ENCODE results near the gene OR52E5. TPM values are rescaled to one million over a fixed set of nuclear protein-coding genes. Genes with fewer than 3 reads are reported as not detected.

OR52E5 gene
- total RNA-seq, 1 experiment from 2014 or later, result not detected

GRCh38 chr11:5937868-5938602 is 45.0 kb downstream of the OR52E5 start:
- Histone ChIP-seq H3K27me3 (replicated peaks; ENCODE audit: insufficient read depth, low read depth, low read length, poor library complexity) (peaks cover 10% of the 10 kb centered on the region), H3K27ac (ENCODE audit: low read depth, low read length, poor library complexity, severe bottlenecking) (no peak overlapping the region), H3K36me3 (ENCODE audit: insufficient read depth, low read length, poor library complexity, severe bottlenecking) (no peaks in the 10 kb centered on the region), H3K4me1 (ENCODE audit: insufficient read depth, low read length, poor library complexity, severe bottlenecking) (no peaks in the 10 kb centered on the region), H3K9me3 (ENCODE audit: low read depth, low read length, poor library complexity, severe bottlenecking) (no peaks in the 10 kb centered on the region), H3K4me3 (ENCODE audit: low read depth, low read length, poor library complexity, severe bottlenecking) (no peak overlapping the region)
- no TSS peak for BruUV-seq (replicated peaks)
- DNase-seq (ENCODE audit: low spot score), result no peak
- CTCF ChIA-PET, result no interaction called here
- intact Hi-C loops (cut with micrococcal nuclease; ENCODE audit: unreplicated experiment), result no loop called here
- POLR2A ChIA-PET (ENCODE audit: low non-redundant PET), result no interaction called here
- TF ChIP-seq CTCF (conservative IDR thresholded peaks at IDR 0.05; ENCODE audit: low read depth, low read length), result no peak
- no peak for TF ChIP-seq EZH2 (IDR thresholded peaks at IDR 0.05; ENCODE audit: borderline replicate concordance, low read depth, low read length, poor library complexity, severe bottlenecking)

- DNase-seq (ENCODE audit: low spot score), result no peak
- no TSS peak for BruUV-seq (replicated peaks)
- H3K27me3 ChIP-seq (replicated peaks; ENCODE audit: insufficient read depth, low read depth, low read length, poor library complexity), result peaks cover 10% of the 10 kb centered on the region
- intact Hi-C loops (cut with micrococcal nuclease; ENCODE audit: unreplicated experiment), result no loop called here
- no peak for TF ChIP-seq EZH2 (IDR thresholded peaks at IDR 0.05; ENCODE audit: borderline replicate concordance, low read depth, low read length, poor library complexity, severe bottlenecking)
- no peak for TF ChIP-seq CTCF (conservative IDR thresholded peaks at IDR 0.05; ENCODE audit: low read depth, low read length)
- ChIA-PET POLR2A (ENCODE audit: low non-redundant PET) (no interaction called here), CTCF (no interaction called here)
- H3K4me1 ChIP-seq (ENCODE audit: insufficient read depth, low read length, poor library complexity, severe bottlenecking), result no peaks in the 10 kb centered on the region
- no peaks in the 10 kb centered on the region for H3K36me3 ChIP-seq (ENCODE audit: insufficient read depth, low read length, poor library complexity, severe bottlenecking)
- H3K4me3 ChIP-seq (ENCODE audit: low read depth, low read length, poor library complexity, severe bottlenecking), result no peak overlapping the region
- no peak overlapping the region for H3K27ac ChIP-seq (ENCODE audit: low read depth, low read length, poor library complexity, severe bottlenecking)
- H3K9me3 ChIP-seq (ENCODE audit: low read depth, low read length, poor library complexity, severe bottlenecking), result no peaks in the 10 kb centered on the region
Measured at GRCh38 chr11:5938603-5938965, 45.6 kb downstream of the OR52E5 start.

- Histone ChIP-seq H3K4me1 (ENCODE audit: insufficient read depth, low read length, poor library complexity, severe bottlenecking) (no peaks in the 10 kb centered on the region), H3K4me3 (ENCODE audit: low read depth, low read length, poor library complexity, severe bottlenecking) (no peak overlapping the region), H3K36me3 (ENCODE audit: insufficient read depth, low read length, poor library complexity, severe bottlenecking) (no peaks in the 10 kb centered on the region), H3K27ac (ENCODE audit: low read depth, low read length, poor library complexity, severe bottlenecking) (no peak overlapping the region), H3K27me3 (replicated peaks; ENCODE audit: insufficient read depth, low read depth, low read length, poor library complexity) (peaks cover 15% of the 10 kb centered on the region), H3K9me3 (ENCODE audit: low read depth, low read length, poor library complexity, severe bottlenecking) (no peaks in the 10 kb centered on the region)
- ChIA-PET POLR2A (ENCODE audit: low non-redundant PET) (no interaction called here), CTCF (no interaction called here)
- intact Hi-C loops (cut with micrococcal nuclease; ENCODE audit: unreplicated experiment), result no loop called here
- TF ChIP-seq EZH2 (IDR thresholded peaks at IDR 0.05; ENCODE audit: borderline replicate concordance, low read depth, low read length, poor library complexity, severe bottlenecking), result no peak
- TF ChIP-seq CTCF (conservative IDR thresholded peaks at IDR 0.05; ENCODE audit: low read depth, low read length), result no peak
- no TSS peak for BruUV-seq (replicated peaks)
- DNase-seq (ENCODE audit: low spot score), result no peak
Measured at GRCh38 chr11:5940748-5941147, 47.7 kb downstream of the OR52E5 start.

Data from A673 (cell line).